Glutamatergic neuron (in vitro differentiated cells): ENCODE results near the gene TMEM11. TPM values are rescaled to one million over a fixed set of nuclear protein-coding genes. Genes with fewer than 3 reads are reported as not detected.

Experiments used
- DNase-seq: peaks from one replicate; pipeline ENCODE4 v3.0.0; 2022
- H3K27ac Mint-ChIP-seq: one replicate; pipeline ENCODE4 v1.8.0; 2020; ENCODE audit warnings: mild to moderate bottlenecking, mixed read lengths, inconsistent platforms; ENCODE audit not compliant: unreplicated experiment
- H3K27me3 Mint-ChIP-seq: one replicate; pipeline ENCODE4 v1.8.0; 2020; ENCODE audit warnings: mild to moderate bottlenecking, moderate library complexity, mixed read lengths, inconsistent platforms; ENCODE audit not compliant: unreplicated experiment
- H3K36me3 Mint-ChIP-seq: one replicate; pipeline ENCODE4 v1.8.0; 2020; ENCODE audit warnings: mild to moderate bottlenecking, mixed read lengths, inconsistent platforms; ENCODE audit not compliant: unreplicated experiment
- H3K4me1 Mint-ChIP-seq: one replicate; pipeline ENCODE4 v1.8.0; 2020; ENCODE audit warnings: mild to moderate bottlenecking, low read depth, mixed read lengths, inconsistent platforms; ENCODE audit not compliant: unreplicated experiment
- H3K4me3 Mint-ChIP-seq: one replicate; pipeline ENCODE4 v1.8.0; 2020; ENCODE audit warnings: mild to moderate bottlenecking, mixed read lengths, inconsistent platforms; ENCODE audit not compliant: unreplicated experiment
- H3K9me3 Mint-ChIP-seq: one replicate; pipeline ENCODE4 v1.8.0; 2020; ENCODE audit warnings: mild to moderate bottlenecking, moderate library complexity, mixed read lengths, inconsistent platforms; ENCODE audit not compliant: unreplicated experiment
- total RNA-seq: library from RNA; stranded (reverse); fragmentation: NEBNext Ultra II Directional; extraction: Animal tissue kit (Norgen Biotek cat#: 25700); gene quantifications from one replicate; pipeline ENCODE4 v1.2.1, GENCODE V29; 2021; ENCODE audit not compliant: unreplicated experiment
- TF ChIP-seq, protein P1 (sequence below): fragments of 200-600 bp; sonication (generic); IDR thresholded peaks from one replicate; pipeline ENCODE4 v1.5.0; 2021; ENCODE audit not compliant: partially characterized antibody, unreplicated experiment

The TMEM11 gene
- total RNA-seq, 1 donor from 2014 or later = 26.0 TPM

DNA sequence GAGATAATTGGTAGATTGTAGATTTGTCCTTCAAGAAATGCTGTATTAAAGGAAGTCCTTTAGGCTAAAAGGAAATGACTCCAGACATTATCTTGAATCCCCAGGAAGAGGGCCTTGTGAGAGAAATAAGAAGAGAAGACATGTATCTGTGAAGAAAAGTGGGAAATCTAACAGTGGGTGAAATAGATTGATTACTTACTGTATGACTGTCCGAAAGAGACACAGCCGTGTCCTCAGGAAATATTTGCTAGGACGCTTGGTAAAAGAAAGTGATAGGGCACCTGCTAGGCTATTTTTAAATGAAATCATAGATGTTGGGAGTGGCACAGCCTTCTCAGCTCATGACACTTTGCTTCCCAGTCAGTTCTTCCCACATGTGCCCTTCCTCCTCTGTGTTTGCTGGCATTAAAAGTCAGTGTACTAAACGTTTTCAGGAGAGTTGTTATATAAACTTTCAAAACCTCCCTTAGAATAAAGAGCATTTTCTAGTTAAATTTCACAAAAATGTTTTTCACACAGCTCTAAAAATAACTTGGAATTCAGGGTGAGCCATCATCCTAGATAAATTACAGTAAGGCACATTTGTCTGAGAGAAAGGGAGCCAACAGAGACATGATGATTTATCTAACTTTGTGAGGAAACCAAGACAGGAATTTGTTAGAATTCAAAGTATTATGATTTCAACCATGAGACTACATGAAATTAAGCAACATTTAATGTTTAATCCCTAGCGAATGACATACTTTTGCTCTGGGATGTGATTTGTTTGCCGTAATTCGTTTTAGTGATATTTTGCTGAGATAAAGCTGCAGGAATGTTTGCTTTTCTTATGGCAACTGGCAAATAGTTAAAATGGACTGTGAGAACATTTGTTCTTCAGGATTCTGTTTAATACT lies 52.2 kb downstream of the TMEM11 start:
- H3K4me3 Mint-ChIP-seq = no peak overlapping the region
- TF ChIP-seq, protein P1, sequence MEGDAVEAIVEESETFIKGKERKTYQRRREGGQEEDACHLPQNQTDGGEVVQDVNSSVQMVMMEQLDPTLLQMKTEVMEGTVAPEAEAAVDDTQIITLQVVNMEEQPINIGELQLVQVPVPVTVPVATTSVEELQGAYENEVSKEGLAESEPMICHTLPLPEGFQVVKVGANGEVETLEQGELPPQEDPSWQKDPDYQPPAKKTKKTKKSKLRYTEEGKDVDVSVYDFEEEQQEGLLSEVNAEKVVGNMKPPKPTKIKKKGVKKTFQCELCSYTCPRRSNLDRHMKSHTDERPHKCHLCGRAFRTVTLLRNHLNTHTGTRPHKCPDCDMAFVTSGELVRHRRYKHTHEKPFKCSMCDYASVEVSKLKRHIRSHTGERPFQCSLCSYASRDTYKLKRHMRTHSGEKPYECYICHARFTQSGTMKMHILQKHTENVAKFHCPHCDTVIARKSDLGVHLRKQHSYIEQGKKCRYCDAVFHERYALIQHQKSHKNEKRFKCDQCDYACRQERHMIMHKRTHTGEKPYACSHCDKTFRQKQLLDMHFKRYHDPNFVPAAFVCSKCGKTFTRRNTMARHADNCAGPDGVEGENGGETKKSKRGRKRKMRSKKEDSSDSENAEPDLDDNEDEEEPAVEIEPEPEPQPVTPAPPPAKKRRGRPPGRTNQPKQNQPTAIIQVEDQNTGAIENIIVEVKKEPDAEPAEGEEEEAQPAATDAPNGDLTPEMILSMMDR = no peak
- no peak for DNase-seq
- H3K4me1 Mint-ChIP-seq = no peaks in the 10 kb centered on the region
- H3K27me3 Mint-ChIP-seq = peaks cover 2% of the 10 kb centered on the region
- H3K27ac Mint-ChIP-seq = no peak overlapping the region
- H3K36me3 Mint-ChIP-seq = no peaks in the 10 kb centered on the region
- no peaks in the 10 kb centered on the region for H3K9me3 Mint-ChIP-seq

DNA sequence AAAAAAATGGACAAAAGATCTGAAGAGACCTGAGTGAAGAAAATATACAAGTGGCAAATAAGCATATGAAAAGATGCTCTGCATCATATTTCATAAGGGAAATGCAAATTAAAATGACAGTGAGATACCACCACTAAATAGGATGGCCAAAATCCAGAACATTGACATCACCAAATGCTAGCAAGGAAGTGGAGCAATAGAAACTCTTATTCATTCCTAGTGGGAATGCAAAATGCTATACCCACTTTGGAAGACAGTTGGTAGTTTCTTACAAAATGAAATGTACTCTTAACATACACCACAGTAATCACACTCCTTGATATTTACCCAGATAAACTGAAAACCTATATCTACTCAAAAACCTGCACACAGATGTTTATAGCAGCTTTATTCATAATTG lies 53.6 kb downstream of the TMEM11 start:
- peaks cover 2% of the 10 kb centered on the region for H3K27me3 Mint-ChIP-seq
- peaks cover under 1% of the 10 kb centered on the region for H3K9me3 Mint-ChIP-seq
- TF ChIP-seq, protein P1 = no peak
- no peak overlapping the region for H3K27ac Mint-ChIP-seq
- H3K36me3 Mint-ChIP-seq = peaks cover 5% of the 10 kb centered on the region
- DNase-seq = no peak
- H3K4me1 Mint-ChIP-seq = no peaks in the 10 kb centered on the region
- no peak overlapping the region for H3K4me3 Mint-ChIP-seq

GRCh38 chr17:21157586-21158370 lies 56.2 kb downstream of the TMEM11 start:
- Mint-ChIP-seq H3K9me3 (peaks cover 4% of the 10 kb centered on the region), H3K27ac (no peak overlapping the region), H3K36me3 (peaks cover 28% of the 10 kb centered on the region), H3K4me3 (no peak overlapping the region), H3K27me3 (no peaks in the 10 kb centered on the region), H3K4me1 (no peaks in the 10 kb centered on the region)
- TF ChIP-seq, protein P1 = no peak
- DNase-seq = no peak

GRCh38 chr17:21152731-21153130 lies 61.2 kb downstream of the TMEM11 start:
- Mint-ChIP-seq H3K27ac (no peak overlapping the region), H3K4me1 (no peaks in the 10 kb centered on the region), H3K27me3 (no peaks in the 10 kb centered on the region), H3K36me3 (peaks cover 46% of the 10 kb centered on the region), H3K9me3 (peaks cover 10% of the 10 kb centered on the region), H3K4me3 (no peak overlapping the region)
- TF ChIP-seq, protein P1 = no peak
- no peak for DNase-seq
